Mesenchymal stem cell (in vitro differentiated cells and primary cell): ENCODE measurements around the gene TNKS1BP1.

ENCODE experiments used
- DNase-seq: peaks from one replicate; pipeline ENCODE4 v3.0.0-alpha.2; 2013
- H2AFZ ChIP-seq: one replicate; pipeline ENCODE4 v1.6.1; 2013; ENCODE audit warnings: low read depth, mild to moderate bottlenecking, control low read depth, inconsistent platforms, low read length, moderate library complexity
- H2AK5ac ChIP-seq: 2 replicates; pipeline ENCODE4 v1.6.1; 2013; ENCODE audit warnings: low read length, moderate library complexity, mild to moderate bottlenecking, inconsistent platforms; ENCODE audit not compliant: severe bottlenecking
- H2BK120ac ChIP-seq: one replicate; pipeline ENCODE4 v1.6.1; 2013; ENCODE audit warnings: low read depth, mild to moderate bottlenecking, inconsistent platforms, low read length, moderate library complexity
- H2BK12ac ChIP-seq, 2 experiments: one replicate each; pipeline ENCODE4 v1.6.1; 2013; ENCODE audit warnings: inconsistent platforms in 2 of 2, low read length in 2 of 2, mild to moderate bottlenecking in 2 of 2, moderate library complexity in 2 of 2, control low read depth in 1 of 2
- H2BK15ac ChIP-seq: one replicate; pipeline ENCODE4 v1.6.1; 2013; ENCODE audit warnings: mild to moderate bottlenecking, low read depth, inconsistent platforms; ENCODE audit not compliant: poor library complexity, severe bottlenecking
- H2BK5ac ChIP-seq: 2 replicates; pipeline ENCODE4 v1.6.1; 2013; ENCODE audit warnings: low read depth, mild to moderate bottlenecking, low read length, control low read depth, inconsistent platforms; ENCODE audit not compliant: poor library complexity, severe bottlenecking
- H3K14ac ChIP-seq, 2 experiments: one replicate each; pipeline ENCODE4 v1.6.1; 2013; ENCODE audit warnings: inconsistent platforms in 2 of 2, low read length in 2 of 2, control low read depth in 1 of 2, mild to moderate bottlenecking in 1 of 2, moderate library complexity in 1 of 2
- H3K18ac ChIP-seq, 2 experiments: one replicate each; pipeline ENCODE4 v1.6.1; 2013; ENCODE audit warnings: inconsistent platforms in 2 of 2, low read length in 2 of 2, control low read depth in 1 of 2, low read depth in 1 of 2, mild to moderate bottlenecking in 1 of 2
- H3K23ac ChIP-seq, 2 experiments: one replicate each; pipeline ENCODE4 v1.6.1; 2013; ENCODE audit warnings: inconsistent platforms in 2 of 2, low read length in 2 of 2, mild to moderate bottlenecking in 2 of 2, moderate library complexity in 2 of 2, control low read depth in 1 of 2
- H3K27ac ChIP-seq: 2 replicates; pipeline ENCODE4 v1.5.1; 2013; ENCODE audit warnings: mild to moderate bottlenecking, moderate library complexity, low read length, control low read depth, inconsistent platforms; ENCODE audit not compliant: poor library complexity, severe bottlenecking
- H3K27me3 ChIP-seq, 2 experiments: 2 replicates each; pipeline versions ENCODE4 v1.6.1 to v1.7.0; 2013; ENCODE audit warnings: low read length in 2 of 2, mild to moderate bottlenecking in 2 of 2, moderate library complexity in 2 of 2, control low read depth in 1 of 2, inconsistent platforms in 1 of 2; ENCODE audit not compliant: control insufficient read depth in 1 of 2, insufficient read depth in 1 of 2
- H3K36me3 ChIP-seq, 2 experiments: 2 replicates each; pipeline versions ENCODE4 v1.6.1 to v1.7.0; 2013; ENCODE audit warnings: low read length in 2 of 2, control low read depth in 1 of 2, inconsistent platforms in 1 of 2, low read depth in 1 of 2, mild to moderate bottlenecking in 1 of 2; ENCODE audit not compliant: insufficient read depth in 2 of 2, control insufficient read depth in 1 of 2
- H3K4ac ChIP-seq, 2 experiments: one replicate each; pipeline ENCODE4 v1.6.1; 2013; ENCODE audit warnings: inconsistent platforms in 2 of 2, low read length in 2 of 2, mild to moderate bottlenecking in 2 of 2, moderate library complexity in 2 of 2, control low read depth in 1 of 2, low read depth in 1 of 2
- H3K4me1 ChIP-seq: 2 replicates; pipeline ENCODE4 v1.6.1; 2013; ENCODE audit warnings: low read depth, low read length, control low read depth; ENCODE audit not compliant: control insufficient read depth, insufficient read depth
- H3K4me2 ChIP-seq: 2 replicates; pipeline ENCODE4 v1.6.1; 2013; ENCODE audit warnings: low read length, mild to moderate bottlenecking, inconsistent platforms; ENCODE audit not compliant: poor library complexity, severe bottlenecking
- H3K4me3 ChIP-seq, 2 experiments: 2 replicates each; pipeline versions ENCODE4 v1.5.1 to v1.7.0; 2013; ENCODE audit warnings: low read length in 2 of 2, mild to moderate bottlenecking in 2 of 2, control low read depth in 1 of 2, low read depth in 1 of 2; ENCODE audit not compliant: insufficient read depth in 1 of 2
- H3K79me1 ChIP-seq: replicated peaks from 2 replicates; pipeline ENCODE4 v1.6.1; 2013; ENCODE audit warnings: mild to moderate bottlenecking, control low read depth, low read length, inconsistent platforms; ENCODE audit not compliant: poor library complexity, severe bottlenecking
- H3K9ac ChIP-seq: 2 replicates; pipeline ENCODE4 v1.7.0; 2013; ENCODE audit warnings: mild to moderate bottlenecking, low read length, moderate library complexity
- H3K9me3 ChIP-seq: 2 replicates; pipeline ENCODE4 v1.7.0; 2013; ENCODE audit warnings: mild to moderate bottlenecking, low read length; ENCODE audit not compliant: control insufficient read depth
- H4K8ac ChIP-seq: one replicate; pipeline ENCODE4 v1.6.1; 2013; ENCODE audit warnings: inconsistent platforms, mild to moderate bottlenecking, low read length, moderate library complexity
- H4K91ac ChIP-seq: one replicate; pipeline ENCODE4 v1.6.1; 2013; ENCODE audit warnings: mild to moderate bottlenecking, low read length, inconsistent platforms
- WGBS: methylation state at CpG from one replicate; pipeline ENCODE4 v1.1.7; 2013; ENCODE audit warnings: mixed read lengths; 5-methylcytosine and 5-hydroxymethylcytosine counted together

TNKS1BP1 gene

DNA sequence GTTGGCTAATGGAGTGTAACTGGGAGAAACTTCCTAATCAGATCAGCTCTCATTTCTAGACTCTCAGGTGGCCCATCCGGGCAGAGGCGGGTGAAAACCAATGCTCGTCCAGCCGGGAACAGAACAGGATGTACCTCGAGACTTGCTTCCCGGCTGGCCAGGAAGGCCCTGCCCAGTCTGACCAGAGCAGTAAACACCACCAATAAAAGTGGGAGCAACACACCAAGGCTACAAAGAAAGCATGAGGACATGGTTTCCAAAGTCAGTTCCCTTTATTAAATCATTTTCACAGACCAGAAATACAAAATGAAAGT lies 940 bp upstream of the TNKS1BP1 start:
- Histone ChIP-seq H2BK120ac (no peak overlapping the region), H3K9me3 (no peaks in the 10 kb centered on the region), H3K4me1 (peaks cover 23% of the 10 kb centered on the region), H2BK15ac (no peak overlapping the region), H3K14ac (no peak overlapping the region), H3K4me3 (peak overlapping the region in 1 of 2 experiments; percentile 81), H2BK12ac (no peak overlapping the region), H3K27ac (peak overlapping the region; percentile 98), H3K4ac (peak overlapping the region in 1 of 2 experiments; percentile 94), H3K79me1 (peaks cover 26% of the 10 kb centered on the region), H4K8ac (peak overlapping the region; percentile 69), H3K36me3 (peaks cover 40 to 57% of the 10 kb centered on the region in 2 experiments), H3K4me2 (peak overlapping the region; percentile 48), H3K23ac (no peak overlapping the region), H2AFZ (no peak overlapping the region), H3K27me3 (no peaks in the 10 kb centered on the region), H2BK5ac (peak overlapping the region; percentile 75), H4K91ac (peak overlapping the region; percentile 84), H3K18ac (peak overlapping the region; percentile 91 to 96), H3K9ac (peak overlapping the region; percentile 96), H2AK5ac (peak overlapping the region; percentile 13)
- DNase-seq = no peak
- 7% methylated on average over 6 of the region's 6 CpGs for WGBS

DNA sequence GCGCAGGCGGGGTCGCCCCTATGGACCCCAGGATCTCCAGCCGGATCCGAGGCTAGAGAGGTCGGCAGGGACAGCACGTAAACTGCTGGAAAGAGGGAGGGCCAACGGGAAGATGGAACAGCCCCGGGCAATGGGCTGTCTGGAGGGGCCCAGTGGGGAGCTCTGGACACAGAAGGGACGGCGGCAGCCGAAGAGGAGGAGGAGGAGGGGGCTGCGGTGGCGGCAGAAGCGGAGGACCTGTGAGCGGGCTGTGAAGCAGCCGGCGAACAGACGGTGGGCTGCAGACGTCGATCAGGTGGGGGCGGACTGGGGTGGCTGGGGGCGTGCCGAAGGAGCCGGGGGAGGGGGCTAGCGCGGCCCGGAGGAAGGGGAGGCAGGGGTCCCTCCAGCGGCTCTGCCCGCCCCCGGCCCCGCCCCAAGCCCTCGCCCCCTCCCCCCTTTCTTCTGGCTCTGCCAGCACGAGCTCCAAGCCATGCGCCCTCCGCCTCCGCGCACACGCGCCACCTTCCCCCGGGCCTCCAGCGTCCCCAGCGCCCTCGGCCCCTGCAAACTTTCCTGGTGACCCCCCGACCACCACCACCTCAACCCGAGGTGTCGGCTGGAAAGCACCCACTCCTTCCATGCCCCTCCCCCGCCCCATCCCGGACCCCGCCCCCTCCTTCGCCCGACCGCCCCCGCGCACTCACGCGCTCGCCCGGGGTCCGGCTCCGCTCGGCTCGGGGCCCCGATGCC lies 432 bp downstream of the TNKS1BP1 start:
- H3K23ac ChIP-seq = peak overlapping the region in 1 of 2 experiments; percentile 90
- H2AFZ ChIP-seq = no peak overlapping the region
- under 1% methylated on average over 36 of the region's 64 CpGs for WGBS

DNA sequence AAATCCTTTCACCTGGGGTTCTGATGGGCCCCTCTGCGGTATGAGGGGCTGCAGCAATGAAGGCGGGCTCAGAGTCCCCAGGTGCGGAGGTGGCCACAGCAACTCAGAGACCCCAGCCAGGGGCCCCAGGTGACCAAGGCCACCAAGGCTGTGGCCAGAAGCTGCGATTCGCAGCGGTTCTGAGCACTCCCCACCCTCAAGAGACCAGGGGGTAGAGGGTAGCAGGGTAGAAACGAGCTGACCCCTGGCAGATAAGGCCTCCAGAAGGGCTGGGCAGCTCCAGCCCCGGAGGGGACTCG lies 948 bp downstream of the TNKS1BP1 start:
- peak overlapping the region; percentile 96 to 97 for H3K18ac ChIP-seq
- peaks cover 30% of the 10 kb centered on the region for H3K4me1 ChIP-seq
- peak overlapping the region; percentile 56 for H4K8ac ChIP-seq
- H3K4me3 ChIP-seq = peak overlapping the region; percentile 81 to 97
- peaks cover 20% of the 10 kb centered on the region for H3K79me1 ChIP-seq
- peak overlapping the region; percentile 84 for H2BK5ac ChIP-seq
- peak overlapping the region; percentile 19 to 87 for H3K14ac ChIP-seq
- no peak overlapping the region for H2AFZ ChIP-seq
- peak overlapping the region; percentile 94 for H2AK5ac ChIP-seq
- peaks cover 40 to 53% of the 10 kb centered on the region in 2 experiments for H3K36me3 ChIP-seq
- no peak for DNase-seq
- peak overlapping the region; percentile 91 for H2BK120ac ChIP-seq
- H3K9ac ChIP-seq = peak overlapping the region; percentile 97
- peak overlapping the region; percentile 32 to 93 for H3K4ac ChIP-seq
- peak overlapping the region; percentile 83 for H4K91ac ChIP-seq
- peak overlapping the region; percentile 71 to 83 for H2BK12ac ChIP-seq
- H2BK15ac ChIP-seq = peak overlapping the region; percentile 94
- no peaks in the 10 kb centered on the region for H3K27me3 ChIP-seq
- peak overlapping the region; percentile 92 for H3K4me2 ChIP-seq
- WGBS = 2% methylated on average over 9 of the region's 9 CpGs
- H3K9me3 ChIP-seq = no peaks in the 10 kb centered on the region
- H3K27ac ChIP-seq = peak overlapping the region; percentile 78
- H3K23ac ChIP-seq = peak overlapping the region in 1 of 2 experiments; percentile 90

More for the DNA sequence above, 432 bp downstream of the TNKS1BP1 start:
- no peak overlapping the region for H2AK5ac ChIP-seq
- H3K4me3 ChIP-seq = peak overlapping the region; percentile 81 to 97
- H2BK5ac ChIP-seq = peak overlapping the region; percentile 83
- peak overlapping the region; percentile 71 to 83 for H2BK12ac ChIP-seq
- peak overlapping the region; percentile 91 for H4K91ac ChIP-seq
- H3K18ac ChIP-seq = peak overlapping the region; percentile 96 to 97
- H3K9me3 ChIP-seq = no peaks in the 10 kb centered on the region
- peak; percentile 78 for DNase-seq
- peak overlapping the region; percentile 73 for H2BK15ac ChIP-seq
- peak overlapping the region; percentile 62 for H4K8ac ChIP-seq
- H3K4me2 ChIP-seq = peak overlapping the region; percentile 92
- H2BK120ac ChIP-seq = peak overlapping the region; percentile 91
- peaks cover 40 to 55% of the 10 kb centered on the region in 2 experiments for H3K36me3 ChIP-seq
- H3K4ac ChIP-seq = peak overlapping the region; percentile 54 to 93
- H3K4me1 ChIP-seq = peaks cover 30% of the 10 kb centered on the region
- no peaks in the 10 kb centered on the region for H3K27me3 ChIP-seq
- peak overlapping the region; percentile 78 for H3K27ac ChIP-seq
- peak overlapping the region; percentile 19 to 87 for H3K14ac ChIP-seq
- H3K79me1 ChIP-seq = peaks cover 21% of the 10 kb centered on the region
- peak overlapping the region; percentile 97 for H3K9ac ChIP-seq

DNA sequence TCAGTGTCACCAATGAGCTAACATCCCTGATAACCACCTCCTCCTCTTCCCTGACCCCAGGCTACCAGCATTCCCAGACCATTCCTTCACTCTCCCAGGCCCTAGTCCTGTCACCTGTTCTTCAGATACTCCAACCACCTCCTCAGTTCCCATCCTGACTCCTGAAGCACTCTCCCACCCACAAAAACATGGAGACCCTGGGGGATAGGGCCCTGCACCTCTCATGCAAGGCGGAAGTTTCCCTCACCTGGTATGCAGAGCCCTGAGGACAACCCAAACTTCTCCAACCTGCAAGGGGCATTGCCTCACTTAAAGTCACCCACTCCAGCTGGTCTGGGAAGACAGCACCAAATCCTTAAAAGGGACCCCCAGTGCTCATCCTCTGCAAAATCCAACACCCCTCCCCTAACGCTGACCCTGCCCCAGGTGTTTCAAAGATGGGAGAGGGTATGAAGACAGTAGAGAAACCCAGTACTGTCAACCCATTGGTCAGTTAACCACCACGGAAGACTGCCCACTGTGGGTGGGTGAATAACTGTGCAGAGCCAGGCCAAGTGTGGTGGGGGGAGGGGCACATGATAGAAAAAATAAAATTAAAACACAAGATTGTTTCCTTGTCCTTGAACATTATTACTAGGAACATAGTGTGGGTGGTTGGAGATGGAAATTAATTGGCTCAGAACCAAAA lies 1.4 kb downstream of the TNKS1BP1 start:
- Histone ChIP-seq H3K9me3 (no peaks in the 10 kb centered on the region), H2BK120ac (peak overlapping the region; percentile 91), H3K27me3 (no peaks in the 10 kb centered on the region), H2BK5ac (peak overlapping the region; percentile 84), H2BK15ac (peak overlapping the region; percentile 94), H3K27ac (peak overlapping the region; percentile 78), H2AK5ac (peak overlapping the region; percentile 94), H3K18ac (peak overlapping the region; percentile 29 to 97), H3K36me3 (peaks cover 42 to 52% of the 10 kb centered on the region in 2 experiments), H3K4me1 (peaks cover 32% of the 10 kb centered on the region), H3K79me1 (peaks cover 18% of the 10 kb centered on the region), H3K14ac (peak overlapping the region in 1 of 2 experiments; percentile 19), H3K9ac (peak overlapping the region; percentile 97), H3K4ac (peak overlapping the region; percentile 32 to 93), H3K4me3 (peak overlapping the region; percentile 81 to 97), H2BK12ac (peak overlapping the region in 1 of 2 experiments; percentile 86), H4K8ac (peak overlapping the region; percentile 85), H4K91ac (peak overlapping the region; percentile 84), H2AFZ (no peak overlapping the region), H3K4me2 (peak overlapping the region; percentile 92), H3K23ac (no peak overlapping the region)
- DNase-seq = peak; percentile 66
- 88% methylated on average over 1 of the region's 3 CpGs for WGBS
